Nephron (organoid): Measurements from ENCODE around the gene SLC49A3.

Source experiments
- H3K27ac Mint-ChIP-seq, 3 experiments: 2 replicates each; pipeline ENCODE4 v1.8.0; 2020; ENCODE audit warnings: mixed read lengths in 3 of 3, mild to moderate bottlenecking in 2 of 3, moderate library complexity in 1 of 3
- H3K27me3 Mint-ChIP-seq: 2 replicates; pipeline ENCODE4 v1.8.0; 2021; ENCODE audit warnings: low read depth, mild to moderate bottlenecking, moderate library complexity, mixed read lengths
- H3K36me3 Mint-ChIP-seq: 2 replicates; pipeline ENCODE4 v1.8.0; 2020; ENCODE audit warnings: low read depth, mixed read lengths
- H3K4me1 Mint-ChIP-seq: 2 replicates; pipeline ENCODE4 v1.8.0; 2020; ENCODE audit warnings: mixed read lengths
- H3K4me3 Mint-ChIP-seq, 3 experiments: 2 replicates each; pipeline ENCODE4 v1.8.0; 2020; ENCODE audit warnings: mild to moderate bottlenecking in 3 of 3, mixed read lengths in 3 of 3, moderate library complexity in 2 of 3
- H3K9me3 Mint-ChIP-seq: 2 replicates; pipeline ENCODE4 v1.8.0; 2020; ENCODE audit warnings: mixed read lengths
- CTCF ChIP-seq, 3 experiments: fragments of 200-600 bp; sonication (generic); IDR thresholded peaks; one replicate each; pipeline ENCODE4 v1.5.0; 2021; ENCODE audit warnings: antibody characterized with exemption in 3 of 3; ENCODE audit not compliant: unreplicated experiment in 3 of 3

The SLC49A3 gene

GRCh38 chr4:680551-680927 is 8.4 kb downstream of the SLC49A3 start:
- Mint-ChIP-seq H3K4me1 (peaks cover 27% of the 10 kb centered on the region), H3K9me3 (no peaks in the 10 kb centered on the region), H3K4me3 (peak overlapping the region; percentile 59 to 69 (median 65)), H3K27ac (no peak overlapping the region), H3K27me3 (peaks cover 7% of the 10 kb centered on the region), H3K36me3 (no peaks in the 10 kb centered on the region)
- no peak for TF ChIP-seq CTCF (IDR thresholded peaks at IDR 0.05; ENCODE audit: unreplicated experiment in 3 of 3)

DNA sequence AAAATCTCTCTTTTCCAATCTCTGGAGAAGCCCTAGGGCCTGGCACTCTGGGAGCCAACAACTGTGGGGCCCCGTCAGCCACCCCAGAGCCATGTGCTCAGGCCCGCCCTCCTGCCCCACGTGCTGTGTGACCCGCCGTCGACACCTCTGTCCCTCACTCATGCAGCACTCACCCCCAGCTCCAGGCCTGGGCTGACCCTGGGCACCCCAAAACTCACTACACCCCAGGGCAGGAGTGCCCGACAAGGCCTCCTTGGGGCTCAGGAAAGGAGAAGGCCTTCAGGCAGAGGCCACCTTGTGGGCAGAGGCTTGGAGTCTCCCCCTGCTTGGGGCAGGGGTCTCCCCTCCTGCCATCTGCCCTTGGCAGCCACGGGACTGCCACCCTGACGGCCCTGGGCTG is 8.9 kb downstream of the SLC49A3 start:
- Mint-ChIP-seq H3K4me1 (peaks cover 22% of the 10 kb centered on the region), H3K4me3 (peak overlapping the region; percentile 59 to 69 (median 65)), H3K36me3 (no peaks in the 10 kb centered on the region), H3K9me3 (no peaks in the 10 kb centered on the region), H3K27me3 (peaks cover 7% of the 10 kb centered on the region), H3K27ac (no peak overlapping the region)
- no peak for TF ChIP-seq CTCF (IDR thresholded peaks at IDR 0.05; ENCODE audit: unreplicated experiment in 3 of 3)

- H3K27me3 Mint-ChIP-seq, result peaks cover 7% of the 10 kb centered on the region
- H3K4me1 Mint-ChIP-seq, result peaks cover 20% of the 10 kb centered on the region
- H3K27ac Mint-ChIP-seq, result no peak overlapping the region
- no peak for TF ChIP-seq CTCF (IDR thresholded peaks at IDR 0.05; ENCODE audit: unreplicated experiment in 3 of 3)
- peak overlapping the region; percentile 19 to 69 (median 26) for H3K4me3 Mint-ChIP-seq
- no peaks in the 10 kb centered on the region for H3K9me3 Mint-ChIP-seq
- no peaks in the 10 kb centered on the region for H3K36me3 Mint-ChIP-seq
Measured at GRCh38 chr4:679629-680028, 9.3 kb downstream of the SLC49A3 start.

GRCh38 chr4:679104-679481 is 9.9 kb downstream of the SLC49A3 start:
- H3K4me3 Mint-ChIP-seq, result peak overlapping the region in 2 of 3 experiments; percentile 14 to 56
- TF ChIP-seq CTCF (IDR thresholded peaks at IDR 0.05; ENCODE audit: unreplicated experiment in 3 of 3), result no peak
- H3K4me1 Mint-ChIP-seq, result peaks cover 20% of the 10 kb centered on the region
- H3K9me3 Mint-ChIP-seq, result no peaks in the 10 kb centered on the region
- H3K27me3 Mint-ChIP-seq, result peaks cover 7% of the 10 kb centered on the region
- no peak overlapping the region for H3K27ac Mint-ChIP-seq
- no peaks in the 10 kb centered on the region for H3K36me3 Mint-ChIP-seq

- Mint-ChIP-seq H3K27ac (peak overlapping the region in 1 of 3 experiments; percentile 59), H3K36me3 (no peaks in the 10 kb centered on the region)
Measured at GRCh38 chr4:678331-679103, 10.4 kb downstream of the SLC49A3 start.

More at GRCh38 chr4:678331-679103, 10.4 kb downstream of the SLC49A3 start:
- Mint-ChIP-seq H3K9me3 (no peaks in the 10 kb centered on the region), H3K4me1 (peaks cover 15% of the 10 kb centered on the region), H3K27me3 (peaks cover 7% of the 10 kb centered on the region), H3K4me3 (peak overlapping the region; percentile 53 to 82 (median 76))
- no peak for TF ChIP-seq CTCF (IDR thresholded peaks at IDR 0.05; ENCODE audit: unreplicated experiment in 3 of 3)
